ENCODE measurements around the gene FAF2. TPM values are rescaled to one million over a fixed set of nuclear protein-coding genes. Genes with fewer than 3 reads are reported as not detected.

Gene FAF2
- total RNA-seq, 1 experiment from 2014 or later: 32.1 TPM

DNA sequence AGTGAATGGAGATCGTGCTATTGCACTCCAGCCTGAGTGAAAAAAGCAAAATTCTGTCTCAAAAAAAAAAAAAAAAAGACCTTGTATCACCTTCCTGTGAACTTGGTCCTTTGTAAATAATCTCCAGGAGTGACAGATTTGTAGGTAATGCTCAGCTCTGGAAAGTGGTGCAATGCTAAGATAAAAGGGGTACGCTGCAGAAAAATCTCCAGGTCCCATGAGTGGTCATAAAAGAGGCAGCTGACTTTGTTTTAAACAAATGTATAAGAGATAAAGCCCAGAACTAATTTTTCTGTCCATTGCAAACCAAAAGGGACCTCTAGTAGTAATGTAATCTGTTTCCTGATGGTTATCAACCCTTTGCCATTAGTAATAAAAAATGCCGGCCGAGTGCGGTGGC is 55.3 kb downstream of the FAF2 start:
- DNase-seq (ENCODE audit: low read depth): no peak

- no peak for DNase-seq (ENCODE audit: low read depth)
Observed at GRCh38 chr5:176507911-176508310, 59.7 kb downstream of the FAF2 start.

- no peak for DNase-seq (ENCODE audit: low read depth)
Observed at GRCh38 chr5:176508603-176509002, 60.4 kb downstream of the FAF2 start.

GRCh38 chr5:176513788-176514187 is 65.6 kb downstream of the FAF2 start:
- DNase-seq (ENCODE audit: low read depth): no peak

- DNase-seq (ENCODE audit: low read depth): peak; percentile 33
Observed at GRCh38 chr5:176514244-176514950, 66.2 kb downstream of the FAF2 start.

GRCh38 chr5:176515396-176515795 is 67.2 kb downstream of the FAF2 start:
- no peak for DNase-seq (ENCODE audit: low read depth)

DNA sequence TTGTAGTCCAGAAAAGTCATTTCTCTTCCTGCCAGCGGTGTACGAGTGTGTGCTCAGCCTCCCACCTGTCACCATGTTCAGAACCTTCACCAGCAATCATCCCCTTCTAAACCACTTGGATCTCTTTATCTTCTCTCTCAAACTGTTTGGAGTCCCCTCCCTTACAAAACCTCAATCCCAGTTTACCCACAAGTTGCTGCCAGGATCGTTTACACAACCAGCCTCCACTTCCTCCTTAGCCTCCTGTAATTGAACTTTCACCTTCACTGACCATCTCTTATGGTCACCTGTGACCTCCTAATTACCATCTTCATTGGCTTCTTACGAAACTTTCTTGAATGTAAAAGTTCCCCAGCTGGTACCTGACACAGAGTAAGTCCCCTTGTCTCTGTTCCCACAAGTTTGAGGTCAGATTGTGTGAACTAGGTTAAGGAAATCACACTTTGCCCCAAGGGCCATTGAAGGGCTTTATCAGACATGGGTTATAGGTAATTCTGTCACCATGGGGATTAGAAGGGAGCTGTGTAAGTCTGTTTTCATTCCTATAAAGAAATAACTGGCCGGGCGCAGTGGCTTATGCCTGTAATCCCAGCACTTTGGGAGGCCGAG is 69.0 kb downstream of the FAF2 start:
- DNase-seq (ENCODE audit: low read depth): no peak

DNA sequence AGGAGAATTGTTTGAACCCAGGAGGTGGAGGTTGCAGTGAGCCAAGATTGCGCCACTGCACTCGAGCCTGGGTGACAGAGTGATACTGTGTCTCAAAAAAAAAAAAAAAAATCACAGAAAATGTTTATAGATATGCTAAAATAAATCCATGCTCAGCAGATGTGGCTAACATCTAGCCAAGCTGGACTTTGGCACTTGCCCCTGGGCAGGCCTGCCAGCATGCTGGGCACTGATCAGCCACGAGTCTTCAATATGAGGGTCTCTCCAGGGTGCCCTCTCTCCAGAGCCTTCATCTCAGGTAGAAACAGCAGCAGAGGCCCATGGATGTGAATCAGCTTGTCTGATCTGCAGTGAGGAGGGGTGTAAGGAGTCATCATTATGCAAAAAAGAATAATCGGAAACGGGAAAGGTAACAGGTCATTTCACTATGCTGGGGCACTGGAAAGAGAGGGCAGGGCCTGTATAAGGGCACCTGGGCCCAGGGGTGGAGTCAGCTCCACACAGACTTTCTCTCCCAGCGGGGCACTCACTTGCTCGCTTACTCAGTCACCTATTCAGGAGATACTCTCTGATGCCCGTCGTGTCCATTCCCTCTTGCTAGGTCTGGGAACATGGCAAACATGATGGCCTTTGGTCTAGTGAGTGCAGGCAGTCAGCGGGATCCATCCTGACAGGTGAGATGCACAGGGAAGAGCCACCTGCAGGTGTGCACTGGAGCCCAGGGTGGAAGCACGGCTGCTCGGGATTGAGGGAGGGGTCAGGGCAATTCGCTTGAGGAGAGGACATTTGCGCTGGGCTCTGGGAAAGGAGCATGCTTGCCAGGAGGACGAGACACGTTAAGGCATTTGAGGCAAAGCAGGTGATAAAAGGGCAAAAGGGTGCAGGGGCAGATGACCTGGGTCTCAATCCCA is 71.9 kb downstream of the FAF2 start:
- no peak for DNase-seq (ENCODE audit: low read depth)

GRCh38 chr5:176521286-176521685 is 73.1 kb downstream of the FAF2 start:
- no peak for DNase-seq (ENCODE audit: low read depth)

DNA sequence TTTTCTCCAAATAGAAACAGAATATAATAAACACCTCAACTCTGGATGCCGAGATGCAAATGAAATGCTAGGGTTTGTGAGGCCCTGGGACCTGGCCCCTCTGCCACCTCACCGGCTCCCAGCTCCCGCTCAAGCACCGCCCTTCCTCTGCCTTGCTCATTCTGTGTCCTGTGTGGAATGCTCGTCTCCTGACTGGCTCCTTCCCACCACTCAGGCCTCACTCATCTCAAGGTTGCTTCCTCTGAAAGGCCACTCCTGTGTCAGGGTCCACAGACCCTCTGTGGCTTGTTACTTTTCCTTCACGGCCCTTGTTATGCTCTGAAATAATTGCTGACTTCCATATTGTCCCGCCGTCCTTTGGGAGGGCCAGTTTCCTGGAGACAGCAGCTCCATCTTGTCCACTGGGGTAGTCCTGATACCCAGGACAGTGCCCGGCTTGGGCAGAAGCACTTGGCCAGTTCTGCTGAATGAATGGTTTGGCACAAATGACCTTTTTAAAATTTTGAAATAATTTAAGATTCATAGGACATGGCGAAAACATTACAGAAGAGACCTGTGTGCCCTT is 73.6 kb downstream of the FAF2 start:
- no peak for DNase-seq (ENCODE audit: low read depth)

GRCh38 chr5:176524138-176524537 is 76.0 kb downstream of the FAF2 start:
- no peak for DNase-seq (ENCODE audit: low read depth)

GRCh38 chr5:176524987-176525386 is 76.8 kb downstream of the FAF2 start:
- DNase-seq (ENCODE audit: low read depth): no peak

- no peak for DNase-seq (ENCODE audit: low read depth)
Observed at GRCh38 chr5:176525677-176526076, 77.5 kb downstream of the FAF2 start.

GRCh38 chr5:176526462-176526861 is 78.3 kb downstream of the FAF2 start:
- DNase-seq (ENCODE audit: low read depth): no peak

- DNase-seq (ENCODE audit: low read depth): no peak
Observed at GRCh38 chr5:176527246-176528222, 79.3 kb downstream of the FAF2 start.

DNA sequence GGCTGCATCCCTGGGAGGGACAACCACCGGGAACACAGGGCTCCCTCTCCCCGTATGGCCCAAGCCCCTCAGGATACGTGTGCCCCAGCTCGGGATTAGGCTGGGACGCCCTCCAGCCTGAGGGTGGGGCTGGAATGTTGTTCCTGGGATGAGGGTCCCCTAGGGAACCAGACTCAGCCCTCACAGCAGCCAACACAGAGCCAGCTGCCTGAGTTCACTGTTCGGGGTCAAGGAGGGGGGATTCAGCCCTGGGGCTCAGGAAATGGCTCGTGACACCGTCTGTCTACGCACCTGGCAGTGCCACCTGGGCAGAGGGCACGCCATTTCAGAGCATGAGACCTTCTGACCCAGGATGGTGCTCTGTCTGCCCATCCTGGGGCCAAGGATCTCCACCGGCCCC is 80.1 kb downstream of the FAF2 start:
- no peak for DNase-seq (ENCODE audit: low read depth)

GRCh38 chr5:176528761-176529115 is 80.6 kb downstream of the FAF2 start:
- no peak for DNase-seq (ENCODE audit: low read depth)

DNA sequence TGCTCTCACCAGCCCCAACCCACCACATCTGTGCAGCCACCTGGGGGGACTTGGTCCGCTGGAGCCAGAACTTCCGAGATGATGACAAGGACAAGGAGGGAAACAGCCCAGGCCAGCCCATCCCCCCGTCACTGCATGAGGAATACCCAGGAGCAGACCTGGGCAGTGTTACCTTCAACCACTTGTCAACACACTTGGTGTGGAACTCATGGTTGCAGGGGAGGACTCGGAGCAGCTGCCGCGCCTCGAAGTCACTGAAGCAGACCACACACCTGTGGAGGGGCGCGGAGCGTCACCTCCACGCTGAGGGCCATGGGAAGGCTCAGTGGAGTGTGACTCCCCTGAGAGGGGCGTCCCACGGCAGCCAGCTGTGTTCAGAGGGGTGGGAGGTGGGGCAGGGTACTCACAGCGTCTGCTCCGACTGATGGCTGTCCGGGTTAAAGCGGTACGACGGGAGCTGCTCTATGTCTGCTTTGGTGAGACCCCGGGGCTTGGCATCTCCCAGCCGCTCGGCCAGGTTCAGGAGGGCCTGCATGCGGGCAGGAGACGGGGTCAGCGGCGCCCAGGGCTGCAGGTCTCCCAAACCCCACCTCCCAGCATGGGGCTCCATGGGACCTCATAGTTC is 81.0 kb downstream of the FAF2 start:
- DNase-seq (ENCODE audit: low read depth): no peak

DNA sequence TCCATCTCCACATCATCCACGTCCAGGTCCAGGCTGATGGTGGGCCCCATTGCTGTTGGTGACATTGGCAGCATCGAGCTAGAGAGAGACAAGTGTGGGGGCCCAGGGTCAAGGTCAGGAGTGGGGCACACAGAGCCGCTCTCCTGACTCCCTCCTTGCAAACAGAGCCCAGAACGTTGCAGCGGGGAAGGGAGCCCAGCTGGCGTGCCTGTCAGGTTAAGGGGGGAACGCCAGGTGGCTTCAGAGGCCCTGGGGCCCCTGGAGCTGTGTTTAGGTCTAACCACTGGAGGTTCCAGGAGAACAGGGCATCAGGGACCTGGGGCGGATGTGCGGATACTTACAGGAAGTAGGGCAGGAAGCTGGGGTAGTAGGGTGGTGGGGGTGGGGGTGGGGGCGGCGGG is 81.6 kb downstream of the FAF2 start:
- no peak for DNase-seq (ENCODE audit: low read depth)

GRCh38 chr5:176530393-176530982 is 82.3 kb downstream of the FAF2 start:
- no peak for DNase-seq (ENCODE audit: low read depth)

Data from RPMI7951 (cell line).